Smooth muscle cell (in vitro differentiated cells): ENCODE measurements around the gene MYO15A. TPM values are rescaled to one million over a fixed set of nuclear protein-coding genes. Genes with fewer than 3 reads are reported as not detected.

ENCODE experiments used
- DNase-seq: peaks from one replicate; lab custom pipeline; 2025; ENCODE audit not compliant: unreplicated experiment; lab: John Stamatoyannopoulos, UW
- H2AFZ ChIP-seq: fragments of 200-600 bp; sonication (generic); 2 replicates; pipeline ENCODE4 v1.6.0; 2016; ENCODE audit warnings: antibody characterized with exemption, low read depth, mild to moderate bottlenecking
- H3F3A ChIP-seq: fragments of 200-600 bp; sonication (generic); 2 replicates; pipeline ENCODE4 v1.6.0; 2017; ENCODE audit warnings: antibody characterized with exemption, low read depth
- H3K27ac ChIP-seq: fragments of 200-600 bp; sonication (generic); 2 replicates; pipeline ENCODE4 v1.5.1; 2016; ENCODE audit warnings: low read depth, mild to moderate bottlenecking
- H3K27me3 ChIP-seq: fragments of 200-600 bp; sonication (generic); 2 replicates; pipeline ENCODE4 v1.6.1; 2016; ENCODE audit warnings: low read depth, mild to moderate bottlenecking
- H3K36me3 ChIP-seq: fragments of 200-600 bp; sonication (generic); 2 replicates; pipeline ENCODE4 v1.5.1; 2016; ENCODE audit warnings: low read depth
- H3K4me1 ChIP-seq: fragments of 200-600 bp; sonication (generic); 2 replicates; pipeline ENCODE4 v1.5.1; 2016; ENCODE audit warnings: low read depth
- H3K4me2 ChIP-seq: fragments of 200-600 bp; sonication (generic); 2 replicates; pipeline ENCODE4 v1.6.0; 2016; ENCODE audit warnings: mild to moderate bottlenecking
- H3K4me3 ChIP-seq: fragments of 200-600 bp; sonication (generic); 2 replicates; pipeline ENCODE4 v1.5.1; 2016; ENCODE audit warnings: mild to moderate bottlenecking
- H3K79me2 ChIP-seq: fragments of 200-600 bp; sonication (generic); 2 replicates; pipeline ENCODE4 v1.6.0; 2016; ENCODE audit warnings: low read depth, mild to moderate bottlenecking
- H3K9ac ChIP-seq: fragments of 200-600 bp; sonication (generic); 2 replicates; pipeline ENCODE4 v1.6.0; 2016; ENCODE audit warnings: low read depth
- H3K9me3 ChIP-seq: fragments of 200-600 bp; sonication (generic); replicated peaks from 2 replicates; pipeline ENCODE4 v1.5.1; 2016; ENCODE audit warnings: low read depth
- H4K20me1 ChIP-seq: fragments of 200-600 bp; sonication (generic); 2 replicates; pipeline ENCODE4 v1.6.0; 2016; ENCODE audit warnings: low read depth
- WGBS: methylation state at CpG from one replicate; pipeline ENCODE4 v1.1.7; 2016; ENCODE audit warnings: low lambda C conversion rate; 5-methylcytosine and 5-hydroxymethylcytosine counted together
- polyA plus RNA-seq: library from polyadenylated mRNA; unstranded; fragments of >200 nt; fragmentation: Nextera tagmentation; extraction: Ambion mirVana; gene quantifications from 2 replicates; pipeline ENCODE4 v1.2.1, GENCODE V29; 2016
- total RNA-seq: library from RNA; depleted of rRNA; stranded (reverse); fragments of >200 nt; gene quantifications from 2 replicates; pipeline ENCODE4 v1.2.3, GENCODE V29; 2014
- TF ChIP-seq, protein P1 (sequence below): fragments of 200-600 bp; sonication (generic); IDR thresholded peaks from 2 replicates; pipeline ENCODE4 v1.5.1; 2017; ENCODE audit warnings: borderline replicate concordance, mild to moderate bottlenecking, antibody characterized with exemption; ENCODE audit not compliant: insufficient read depth, poor library complexity, severe bottlenecking

The MYO15A gene
- total and polyA plus RNA-seq, 2 experiments from 2014 or later, result 2.0 to 3.6 TPM

DNA sequence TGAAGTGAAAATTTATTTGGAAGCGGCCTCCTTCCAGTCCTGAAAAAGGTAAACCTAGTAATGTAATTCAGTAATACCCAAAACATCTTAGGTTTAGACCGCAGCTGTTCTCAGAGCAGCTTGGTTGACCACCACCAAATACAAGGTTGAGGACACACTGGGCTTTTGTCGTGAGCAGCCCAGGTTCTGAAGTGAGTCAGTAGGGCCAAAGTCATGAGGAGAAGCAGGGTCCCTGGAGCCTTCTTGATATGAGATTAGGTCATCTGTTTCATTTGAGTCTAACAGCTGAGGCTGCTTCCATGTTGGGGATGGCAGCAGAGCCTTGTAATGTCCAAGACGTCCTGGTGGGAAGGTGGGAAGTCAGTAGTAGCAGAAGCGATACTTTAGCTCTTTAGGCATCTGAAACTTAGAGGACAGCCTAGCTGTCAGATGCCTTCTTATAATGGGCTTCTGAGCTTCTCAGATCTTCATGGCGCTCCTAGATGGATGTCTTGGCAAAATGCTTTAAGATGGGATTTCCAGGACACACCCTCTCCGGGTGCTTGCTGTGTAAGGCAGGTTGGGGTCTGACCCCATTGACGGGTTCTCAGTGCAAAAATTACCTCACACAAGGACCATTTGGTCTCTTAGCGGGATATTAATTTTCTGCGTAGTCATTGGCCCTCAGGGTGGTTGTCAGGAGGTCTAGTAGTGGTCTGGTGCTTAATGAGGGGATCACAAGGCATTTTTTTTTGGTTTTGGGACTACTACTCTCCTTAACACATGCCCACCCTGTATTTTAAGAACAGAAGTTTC lies 77.5 kb downstream of the MYO15A start:
- DNase-seq, result no peak
- H3K79me2 ChIP-seq, result peaks cover 73% of the 10 kb centered on the region

GRCh38 chr17:18186627-18186982 lies 78.0 kb downstream of the MYO15A start:
- Histone ChIP-seq H2AFZ (no peak overlapping the region), H3K4me2 (peak overlapping the region; percentile 92), H3K4me1 (peaks cover 40% of the 10 kb centered on the region), H3F3A (peaks cover 32% of the 10 kb centered on the region), H3K9me3 (no peaks in the 10 kb centered on the region), H3K27ac (peak overlapping the region; percentile 97), H3K4me3 (peak overlapping the region; percentile 79), H3K27me3 (no peaks in the 10 kb centered on the region), H3K9ac (peak overlapping the region; percentile 99), H4K20me1 (peaks cover 75% of the 10 kb centered on the region), H3K36me3 (no peaks in the 10 kb centered on the region), H3K79me2 (peaks cover 79% of the 10 kb centered on the region)
- TF ChIP-seq, protein P1, sequence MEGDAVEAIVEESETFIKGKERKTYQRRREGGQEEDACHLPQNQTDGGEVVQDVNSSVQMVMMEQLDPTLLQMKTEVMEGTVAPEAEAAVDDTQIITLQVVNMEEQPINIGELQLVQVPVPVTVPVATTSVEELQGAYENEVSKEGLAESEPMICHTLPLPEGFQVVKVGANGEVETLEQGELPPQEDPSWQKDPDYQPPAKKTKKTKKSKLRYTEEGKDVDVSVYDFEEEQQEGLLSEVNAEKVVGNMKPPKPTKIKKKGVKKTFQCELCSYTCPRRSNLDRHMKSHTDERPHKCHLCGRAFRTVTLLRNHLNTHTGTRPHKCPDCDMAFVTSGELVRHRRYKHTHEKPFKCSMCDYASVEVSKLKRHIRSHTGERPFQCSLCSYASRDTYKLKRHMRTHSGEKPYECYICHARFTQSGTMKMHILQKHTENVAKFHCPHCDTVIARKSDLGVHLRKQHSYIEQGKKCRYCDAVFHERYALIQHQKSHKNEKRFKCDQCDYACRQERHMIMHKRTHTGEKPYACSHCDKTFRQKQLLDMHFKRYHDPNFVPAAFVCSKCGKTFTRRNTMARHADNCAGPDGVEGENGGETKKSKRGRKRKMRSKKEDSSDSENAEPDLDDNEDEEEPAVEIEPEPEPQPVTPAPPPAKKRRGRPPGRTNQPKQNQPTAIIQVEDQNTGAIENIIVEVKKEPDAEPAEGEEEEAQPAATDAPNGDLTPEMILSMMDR, result no peak
- no peak for DNase-seq
- 32% methylated on average over 1 of the region's 1 CpG for WGBS

More for the DNA sequence above, 77.5 kb downstream of the MYO15A start:
- TF ChIP-seq, protein P1, result no peak
- Histone ChIP-seq H3K4me2 (peak overlapping the region; percentile 92), H3K9me3 (no peaks in the 10 kb centered on the region), H3K36me3 (no peaks in the 10 kb centered on the region), H3K9ac (peak overlapping the region; percentile 99), H3K27me3 (no peaks in the 10 kb centered on the region), H2AFZ (no peak overlapping the region), H3K4me1 (peaks cover 40% of the 10 kb centered on the region), H3K4me3 (peak overlapping the region; percentile 79), H3K27ac (peak overlapping the region; percentile 97), H3F3A (peaks cover 32% of the 10 kb centered on the region), H4K20me1 (peaks cover 69% of the 10 kb centered on the region)
- 57% methylated on average over 10 of the region's 10 CpGs for WGBS

DNA sequence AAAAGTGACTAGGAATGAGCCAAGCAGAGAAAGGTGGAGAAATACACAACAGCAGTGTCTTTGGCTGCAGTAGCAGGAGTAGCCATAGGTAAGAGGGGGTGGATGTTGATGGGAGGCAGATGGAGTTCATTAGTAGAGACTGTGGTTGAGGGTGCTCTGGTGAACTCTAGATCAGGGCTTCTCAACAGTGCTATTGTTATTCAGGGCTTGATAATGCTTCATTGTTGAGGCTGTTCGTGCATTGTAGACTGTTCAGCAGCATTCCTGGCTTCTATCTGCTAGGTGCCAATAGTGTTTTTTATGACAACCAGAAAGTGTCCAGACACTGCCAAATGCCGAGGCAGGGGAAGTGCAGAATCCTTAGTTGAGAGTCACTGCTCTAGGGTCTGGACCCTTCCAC lies 78.7 kb downstream of the MYO15A start:
- H3K9ac ChIP-seq, result peak overlapping the region; percentile 99
- no peak overlapping the region for H2AFZ ChIP-seq
- peaks cover 81% of the 10 kb centered on the region for H4K20me1 ChIP-seq
- peak overlapping the region; percentile 79 for H3K4me3 ChIP-seq
- peak overlapping the region; percentile 92 for H3K4me2 ChIP-seq
- peaks cover 35% of the 10 kb centered on the region for H3K4me1 ChIP-seq
- peak overlapping the region; percentile 97 for H3K27ac ChIP-seq
- H3K79me2 ChIP-seq, result peaks cover 85% of the 10 kb centered on the region
- H3K9me3 ChIP-seq, result no peaks in the 10 kb centered on the region
- peaks cover 32% of the 10 kb centered on the region for H3F3A ChIP-seq
- no peaks in the 10 kb centered on the region for H3K27me3 ChIP-seq
- TF ChIP-seq, protein P1, result no peak
- no peaks in the 10 kb centered on the region for H3K36me3 ChIP-seq
- DNase-seq, result no peak
- 36% methylated on average over 2 of the region's 2 CpGs for WGBS
